Measurements from ENCODE around the gene RABGEF1. TPM values are rescaled to one million over a fixed set of nuclear protein-coding genes. Genes with fewer than 3 reads are reported as not detected.
"Not testable (repeated sequence)": the region's sequence is repeated elsewhere in the genome, so short reads cannot be mapped to it uniquely, and the experiment has no call there.

RABGEF1 gene
- total RNA-seq, 1 donor from 2014 or later: 21.8 TPM

GRCh38 chr7:66756889-66757288, 16.4 kb downstream of the RABGEF1 start:
- no peak for TF ChIP-seq CTCF (IDR thresholded peaks at IDR 0.05; ENCODE audit: unreplicated experiment)
- no peak overlapping the region for H3K27ac Mint-ChIP-seq
- no peak for DNase-seq (ENCODE audit: low spot score in 2 of 2, unreplicated experiment in 2 of 2)
- H3K4me1 Mint-ChIP-seq: peaks cover 3% of the 10 kb centered on the region
- H3K27me3 Mint-ChIP-seq (ENCODE audit: low read depth): no peaks in the 10 kb centered on the region
- H3K9me3 Mint-ChIP-seq: no peaks in the 10 kb centered on the region
- no peak overlapping the region for H3K4me3 Mint-ChIP-seq
- H3K36me3 Mint-ChIP-seq: no peaks in the 10 kb centered on the region

- H3K27ac Mint-ChIP-seq: no peak overlapping the region
- no peak for TF ChIP-seq CTCF (IDR thresholded peaks at IDR 0.05; ENCODE audit: unreplicated experiment)
Observed at GRCh38 chr7:66757939-66758338, 17.4 kb downstream of the RABGEF1 start.

GRCh38 chr7:66758950-66759628, 18.6 kb downstream of the RABGEF1 start:
- Mint-ChIP-seq H3K27ac (no peak overlapping the region), H3K27me3 (ENCODE audit: low read depth) (no peaks in the 10 kb centered on the region), H3K4me1 (peaks cover 3% of the 10 kb centered on the region), H3K36me3 (peaks cover 13% of the 10 kb centered on the region), H3K4me3 (no peak overlapping the region), H3K9me3 (peaks cover 8% of the 10 kb centered on the region)
- TF ChIP-seq CTCF (IDR thresholded peaks at IDR 0.05; ENCODE audit: unreplicated experiment): no peak
- DNase-seq (ENCODE audit: low spot score in 2 of 2, unreplicated experiment in 2 of 2): no peak

More at GRCh38 chr7:66757939-66758338, 17.4 kb downstream of the RABGEF1 start:
- H3K27me3 Mint-ChIP-seq (ENCODE audit: low read depth): no peaks in the 10 kb centered on the region
- peaks cover 3% of the 10 kb centered on the region for H3K4me1 Mint-ChIP-seq
- no peak for DNase-seq (ENCODE audit: low spot score in 2 of 2, unreplicated experiment in 2 of 2)
- H3K9me3 Mint-ChIP-seq: no peaks in the 10 kb centered on the region
- no peak overlapping the region for H3K4me3 Mint-ChIP-seq
- H3K36me3 Mint-ChIP-seq: peaks cover 4% of the 10 kb centered on the region

GRCh38 chr7:66763183-66763582, 22.6 kb downstream of the RABGEF1 start:
- not testable (repeated sequence) for H3K9me3 Mint-ChIP-seq; H3K27ac Mint-ChIP-seq; DNase-seq (ENCODE audit: low spot score in 2 of 2, unreplicated experiment in 2 of 2); H3K4me3 Mint-ChIP-seq; H3K27me3 Mint-ChIP-seq (ENCODE audit: low read depth); H3K4me1 Mint-ChIP-seq
- H3K36me3 Mint-ChIP-seq: peaks cover 13% of the 10 kb centered on the region

- not testable (repeated sequence) for H3K4me1 Mint-ChIP-seq
Observed at GRCh38 chr7:66763633-66764355, 23.3 kb downstream of the RABGEF1 start.

GRCh38 chr7:66764905-66765304, 24.4 kb downstream of the RABGEF1 start:
- H3K27me3 Mint-ChIP-seq (ENCODE audit: low read depth); H3K4me3 Mint-ChIP-seq: not testable (repeated sequence)
- peaks cover 12% of the 10 kb centered on the region for H3K4me1 Mint-ChIP-seq

More at GRCh38 chr7:66763633-66764355, 23.3 kb downstream of the RABGEF1 start:
- not testable (repeated sequence) for DNase-seq (ENCODE audit: low spot score in 2 of 2, unreplicated experiment in 2 of 2); H3K27me3 Mint-ChIP-seq (ENCODE audit: low read depth); H3K9me3 Mint-ChIP-seq; H3K4me3 Mint-ChIP-seq; H3K27ac Mint-ChIP-seq
- peaks cover 13% of the 10 kb centered on the region for H3K36me3 Mint-ChIP-seq

GRCh38 chr7:66765322-66766025, 24.9 kb downstream of the RABGEF1 start:
- Mint-ChIP-seq H3K36me3 (peaks cover 13% of the 10 kb centered on the region), H3K4me1 (peaks cover 15% of the 10 kb centered on the region)
- not testable (repeated sequence) for H3K27ac Mint-ChIP-seq; H3K9me3 Mint-ChIP-seq; DNase-seq (ENCODE audit: low spot score in 2 of 2, unreplicated experiment in 2 of 2); H3K4me3 Mint-ChIP-seq; H3K27me3 Mint-ChIP-seq (ENCODE audit: low read depth)

More at GRCh38 chr7:66764905-66765304, 24.4 kb downstream of the RABGEF1 start:
- DNase-seq (ENCODE audit: low spot score in 2 of 2, unreplicated experiment in 2 of 2); H3K9me3 Mint-ChIP-seq; H3K27ac Mint-ChIP-seq: not testable (repeated sequence)
- H3K36me3 Mint-ChIP-seq: peaks cover 13% of the 10 kb centered on the region
